Sciatic nerve (tissue), 2 donors: ENCODE data around the gene AUTS2. TPM values are rescaled to one million over a fixed set of nuclear protein-coding genes. Genes with fewer than 3 reads are reported as not detected.
"Not testable (repeated sequence)": the region's sequence is repeated elsewhere in the genome, so short reads cannot be mapped to it uniquely, and the experiment has no call there.

Source experiments
- ATAC-seq: fragments of 200-7000 bp; cut with Tn5 transposase; one replicate; pipeline ENCODE4 v1.9.1; 2020; ENCODE audit warnings: mild to moderate bottlenecking, moderate library complexity
- DNase-seq: peaks from one replicate; pipeline ENCODE4 v3.0.0-alpha.2; 2020; ENCODE audit warnings: low spot score
- intact Hi-C: fragments of 100-400 bp; cut with DNase I; formaldehyde crosslinking; loops from one replicate; pipeline ENCODE4 v1.14.2; 2022
- total RNA-seq: library from RNA; stranded (reverse); fragmentation: NEBNext Ultra II Directional; extraction: Animal tissue kit (Norgen Biotek cat#: 25700); gene quantifications from one replicate; pipeline ENCODE4 v1.2.1, GENCODE V29; 2021
- donor health status: DM: no; HTN: no; CAD: no.
- donor health status: DM: no; HTN: no; CAD: no.

Gene AUTS2
- total RNA-seq, 1 donor from 2014 or later = 129 TPM

GRCh38 chr7:70590126-70590854 is 992.0 kb downstream of the AUTS2 start:
- intact Hi-C loops = no loop called here
- no peak for ATAC-seq
- no peak for DNase-seq

- intact Hi-C loops = no loop called here
- ATAC-seq = no peak
These were observed 993.4 kb downstream of the AUTS2 start for GRCh38 chr7:70591643-70592042.

DNA sequence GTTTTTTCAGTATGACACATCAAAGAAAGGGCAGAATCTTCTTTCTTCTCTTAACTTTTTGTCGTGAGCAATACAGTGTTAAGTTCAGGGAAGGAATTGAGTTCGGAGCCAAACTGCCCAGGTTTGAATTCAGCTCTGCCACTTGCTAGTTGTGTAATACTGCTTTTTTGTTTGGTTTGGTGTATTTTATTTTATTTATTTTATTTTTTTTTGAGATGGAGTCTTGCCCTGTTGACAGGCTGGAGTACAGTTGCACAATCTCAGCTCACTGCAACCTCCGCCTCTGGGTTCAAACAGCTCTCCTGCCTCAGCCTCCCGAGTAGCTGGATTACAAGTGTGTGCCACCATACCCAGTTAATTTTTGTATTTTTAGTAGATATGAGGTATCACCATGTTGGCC is 993.9 kb downstream of the AUTS2 start:
- ATAC-seq (no peak), DNase-seq (no peak)
- intact Hi-C loops = no loop called here

More at GRCh38 chr7:70591643-70592042, 993.4 kb downstream of the AUTS2 start:
- no peak for DNase-seq

DNA sequence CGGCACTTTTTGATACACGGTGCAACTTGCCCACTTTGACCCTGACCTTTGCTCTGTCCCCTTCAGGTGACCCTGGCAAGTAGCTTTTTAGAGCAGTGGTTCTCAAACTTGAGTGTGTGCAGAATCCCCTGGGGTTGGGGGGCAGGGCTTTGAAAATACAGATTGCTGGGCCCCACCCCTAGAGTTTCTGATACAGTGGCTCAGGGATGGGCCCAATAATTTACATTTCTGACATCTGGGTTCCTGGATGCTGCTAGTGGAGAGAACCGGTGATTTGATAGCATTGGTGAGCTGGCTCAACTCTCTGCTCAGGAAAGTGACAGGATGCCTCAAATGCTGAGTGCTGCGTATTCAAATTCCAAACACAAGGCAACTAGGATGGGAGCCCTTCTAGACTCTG is 995.9 kb downstream of the AUTS2 start:
- DNase-seq = no peak
- intact Hi-C loops = no loop called here
- no peak for ATAC-seq

DNA sequence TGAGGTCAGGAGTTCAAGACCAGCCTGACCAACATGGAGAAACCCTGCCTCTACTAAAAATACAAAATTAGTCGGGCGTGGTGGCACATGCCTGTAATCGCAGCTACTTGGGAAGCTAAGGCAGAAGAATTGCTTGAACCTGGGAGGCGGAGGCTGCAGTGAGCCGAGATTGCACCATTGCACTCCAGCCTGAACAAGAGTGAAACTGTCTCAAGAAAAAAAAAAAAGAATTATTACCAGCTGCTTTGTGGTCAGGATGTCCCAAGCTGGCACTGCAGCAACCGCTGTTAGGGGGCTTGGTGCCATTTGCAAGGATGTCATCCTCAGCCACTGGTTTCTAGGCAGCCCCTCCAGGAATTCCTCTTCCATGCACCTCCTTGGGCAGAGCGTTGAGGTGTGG is 996.6 kb downstream of the AUTS2 start:
- DNase-seq, intact Hi-C loops, ATAC-seq: not testable (repeated sequence)

- intact Hi-C loops = no loop called here
- DNase-seq = no peak
These were observed 997.1 kb downstream of the AUTS2 start for GRCh38 chr7:70595370-70595754.

GRCh38 chr7:70595755-70596597 is 997.7 kb downstream of the AUTS2 start:
- DNase-seq (no peak), ATAC-seq (peak; percentile 47)
- intact Hi-C loops = no loop called here

More at GRCh38 chr7:70595370-70595754, 997.1 kb downstream of the AUTS2 start:
- ATAC-seq = no peak

DNA sequence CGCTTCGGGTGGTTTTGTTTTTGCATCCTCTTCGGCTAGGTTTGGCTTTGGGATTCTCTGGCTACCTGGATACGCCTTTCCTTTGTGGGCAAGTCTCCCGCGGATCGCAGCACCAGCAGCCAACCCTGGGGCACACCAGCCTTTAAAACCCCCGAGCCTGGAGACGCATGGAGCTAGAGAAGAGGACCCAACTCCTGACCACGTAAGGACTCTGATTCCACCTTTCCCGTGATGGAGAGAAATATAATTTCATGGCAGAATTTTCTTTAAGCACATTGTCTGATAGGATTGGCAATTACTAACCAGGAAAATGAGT is 998.3 kb downstream of the AUTS2 start:
- DNase-seq (no peak), ATAC-seq (no peak)
- intact Hi-C loops = no loop called here

- no peak for DNase-seq
- ATAC-seq = no peak
- intact Hi-C loops = no loop called here
These were observed 998.8 kb downstream of the AUTS2 start for GRCh38 chr7:70597066-70597465.

DNA sequence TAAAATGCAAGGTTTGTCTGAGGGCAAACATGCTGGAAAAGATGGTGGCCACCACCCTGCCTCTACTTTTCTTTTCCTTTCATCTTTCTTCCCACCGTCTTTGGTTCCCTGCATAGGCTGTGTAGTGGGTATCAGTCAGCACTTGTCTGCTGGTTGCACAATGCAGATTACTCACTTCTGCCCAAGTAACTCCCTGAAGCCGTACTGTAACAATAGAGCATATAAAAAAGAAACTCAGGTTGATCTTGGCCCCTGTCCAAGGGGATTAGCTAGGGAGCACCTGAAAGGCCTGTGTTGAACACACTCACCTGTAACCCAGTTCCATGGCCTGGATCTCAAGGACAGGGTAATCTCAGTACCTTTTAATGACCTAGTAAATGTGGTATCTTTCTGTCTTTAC is 1000.7 kb downstream of the AUTS2 start:
- intact Hi-C loops = no loop called here
- ATAC-seq = no peak

DNA sequence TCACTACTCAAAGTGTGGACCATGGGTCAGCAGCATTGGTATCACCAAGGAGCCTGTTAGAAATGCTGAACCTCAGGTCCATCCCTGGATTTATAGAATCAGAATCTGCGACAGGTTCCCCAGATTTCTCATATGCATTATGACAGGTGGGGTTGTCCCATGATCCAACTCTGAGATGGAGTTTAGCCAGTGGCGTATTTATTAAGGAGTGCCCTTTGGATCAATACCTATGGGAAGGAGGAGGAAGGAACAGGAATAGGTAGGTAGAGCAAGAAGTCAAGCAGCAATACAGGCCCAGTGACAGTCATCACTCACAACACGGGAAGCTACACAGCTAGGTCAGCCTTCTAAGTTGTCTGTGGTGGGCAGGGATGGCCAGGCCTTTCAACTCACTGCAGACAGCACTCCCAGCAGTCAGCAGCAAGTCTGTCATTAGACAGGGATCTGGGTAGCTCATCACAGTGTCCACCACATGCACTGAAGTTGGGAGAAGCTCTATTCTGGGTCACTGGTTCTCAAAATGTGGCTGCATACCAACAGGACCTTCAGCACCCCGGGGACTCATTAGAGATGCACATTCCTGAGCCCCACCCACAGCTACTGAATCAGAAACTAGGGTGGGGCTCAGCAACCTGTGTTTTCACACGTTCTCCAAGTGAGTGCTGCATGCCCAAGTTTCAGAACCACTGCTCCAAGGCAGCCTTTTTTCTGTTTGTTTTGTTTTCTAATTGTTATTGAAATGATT is 1001.3 kb downstream of the AUTS2 start:
- intact Hi-C loops = loop anchor here (5.0 kb wide), 1 partner anchor 1052 kb away; no protein-coding TSS in a partner anchor
- no peak for ATAC-seq
- DNase-seq = no peak

More for the DNA sequence above, 1000.7 kb downstream of the AUTS2 start:
- DNase-seq = no peak

DNA sequence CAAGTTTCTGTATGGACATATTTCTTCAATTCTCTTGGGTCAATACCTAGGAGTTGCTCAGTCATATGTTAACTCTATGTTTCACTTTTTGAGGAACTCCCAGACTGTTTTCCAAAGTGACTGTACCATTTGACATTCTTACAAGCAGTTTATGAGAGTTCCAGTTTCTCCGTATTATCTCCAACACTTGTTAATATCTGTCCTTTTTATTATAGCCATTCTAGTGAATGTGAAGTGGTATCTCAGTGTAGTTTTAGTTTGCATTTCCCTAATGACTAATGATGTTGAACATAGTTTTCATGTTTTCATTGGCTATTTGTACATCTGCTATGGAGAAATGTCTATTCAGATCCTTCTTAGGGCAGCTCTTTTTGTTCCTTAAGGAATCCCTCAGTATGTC is 1002.7 kb downstream of the AUTS2 start:
- no peak for DNase-seq
- intact Hi-C loops = loop anchor here (5.0 kb wide), 1 partner anchor 1054 kb away; no protein-coding TSS in a partner anchor
- no peak for ATAC-seq

DNA sequence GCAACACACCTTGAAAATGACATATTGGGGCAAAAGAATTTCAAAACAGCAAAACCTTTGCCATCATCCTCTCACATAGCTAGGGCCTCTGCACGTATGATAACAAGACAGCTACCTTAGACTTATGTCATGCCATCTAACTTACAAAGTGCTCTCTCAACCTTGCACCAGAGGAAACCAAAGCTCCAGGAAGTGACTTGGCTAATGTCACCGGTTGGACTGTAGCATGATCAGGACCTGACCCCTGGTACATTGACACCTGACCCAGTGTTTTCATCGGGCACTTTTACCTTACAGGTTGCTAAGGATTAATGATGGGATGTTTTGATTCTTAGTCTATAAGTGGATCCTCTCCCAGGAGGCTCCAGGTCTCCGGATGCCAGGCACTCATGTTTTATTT is 1003.8 kb downstream of the AUTS2 start:
- ATAC-seq (no peak), DNase-seq (no peak)
- intact Hi-C loops = loop anchor here (5.0 kb wide), 1 partner anchor 1055 kb away; no protein-coding TSS in a partner anchor

DNA sequence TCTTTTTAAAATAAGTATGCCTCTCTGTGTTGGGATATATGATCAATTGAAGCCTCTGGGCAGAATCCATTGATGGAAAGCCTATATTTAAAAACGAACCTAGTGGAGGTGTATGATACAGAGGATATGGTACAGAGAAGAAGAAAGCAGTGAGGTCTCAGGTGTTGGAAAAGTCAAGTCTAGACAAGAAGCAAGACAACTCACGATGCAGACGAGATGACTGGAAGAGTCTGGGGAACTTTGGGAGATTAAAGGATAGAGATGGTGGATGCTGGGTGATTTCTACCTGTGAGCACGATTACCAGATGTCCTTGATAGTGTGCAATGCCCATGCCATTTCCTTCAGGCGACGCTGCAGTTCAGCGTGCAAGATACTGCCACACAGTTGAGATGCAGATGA is 1009.0 kb downstream of the AUTS2 start:
- no peak for DNase-seq
- intact Hi-C loops = no loop called here
- no peak for ATAC-seq

DNA sequence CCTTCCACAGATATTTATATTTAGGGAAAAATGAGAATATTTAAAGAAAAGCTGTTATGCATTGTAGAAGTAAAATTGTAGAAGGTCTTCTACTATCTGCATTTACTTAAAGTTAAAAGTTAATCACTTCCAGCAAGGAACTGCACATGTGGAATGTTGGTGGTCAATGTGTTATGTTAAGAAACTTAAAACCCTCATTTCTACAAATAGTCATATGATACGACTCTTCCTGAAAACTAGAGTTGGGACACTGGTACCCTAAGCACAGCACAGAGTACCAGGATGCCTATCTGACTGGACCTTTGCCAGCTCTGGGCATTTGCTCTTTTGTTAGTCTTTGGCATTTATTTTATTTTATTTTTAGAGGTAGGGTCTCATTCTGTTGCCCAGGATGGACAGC is 1009.5 kb downstream of the AUTS2 start:
- no peak for DNase-seq
- no peak for ATAC-seq
- intact Hi-C loops = no loop called here

DNA sequence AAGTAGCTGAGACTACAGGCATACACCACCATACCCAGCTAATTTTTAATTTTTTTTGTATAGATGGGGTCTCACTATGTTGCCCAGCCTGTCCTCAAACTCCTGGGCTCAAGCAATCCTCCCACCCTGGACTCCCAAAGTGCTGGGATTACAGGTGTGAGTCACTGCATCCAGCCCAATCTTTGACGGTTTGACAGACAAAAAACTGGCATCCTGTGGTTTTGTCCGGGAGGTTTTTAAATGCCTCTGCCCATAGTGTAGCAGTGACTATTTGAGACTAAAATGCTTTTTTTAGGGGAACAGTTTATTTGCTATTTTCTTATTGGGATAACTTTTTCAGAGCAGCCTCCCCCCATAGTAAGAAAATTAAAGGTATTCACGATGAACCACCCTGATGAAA is 1010.0 kb downstream of the AUTS2 start:
- intact Hi-C loops = no loop called here
- no peak for ATAC-seq

GRCh38 chr7:70612811-70613210 is 1014.5 kb downstream of the AUTS2 start:
- intact Hi-C loops = no loop called here
- ATAC-seq (no peak), DNase-seq (no peak)

More for the DNA sequence above, 1010.0 kb downstream of the AUTS2 start:
- DNase-seq = no peak

GRCh38 chr7:70614237-70615045 is 1016.2 kb downstream of the AUTS2 start:
- peak; percentile 77 for DNase-seq
- ATAC-seq = peak; percentile 94
- intact Hi-C loops = no loop called here
